HG02981 (cell line): Measurements from ENCODE around the gene LMF1.

Experiments
- ATAC-seq: cut with Tn5 transposase; IDR thresholded peaks from one replicate; pipeline ENCODE4 v1.9.1; 2021; ENCODE audit warnings: mild to moderate bottlenecking, moderate library complexity; ENCODE audit not compliant: unreplicated experiment

LMF1 gene

DNA sequence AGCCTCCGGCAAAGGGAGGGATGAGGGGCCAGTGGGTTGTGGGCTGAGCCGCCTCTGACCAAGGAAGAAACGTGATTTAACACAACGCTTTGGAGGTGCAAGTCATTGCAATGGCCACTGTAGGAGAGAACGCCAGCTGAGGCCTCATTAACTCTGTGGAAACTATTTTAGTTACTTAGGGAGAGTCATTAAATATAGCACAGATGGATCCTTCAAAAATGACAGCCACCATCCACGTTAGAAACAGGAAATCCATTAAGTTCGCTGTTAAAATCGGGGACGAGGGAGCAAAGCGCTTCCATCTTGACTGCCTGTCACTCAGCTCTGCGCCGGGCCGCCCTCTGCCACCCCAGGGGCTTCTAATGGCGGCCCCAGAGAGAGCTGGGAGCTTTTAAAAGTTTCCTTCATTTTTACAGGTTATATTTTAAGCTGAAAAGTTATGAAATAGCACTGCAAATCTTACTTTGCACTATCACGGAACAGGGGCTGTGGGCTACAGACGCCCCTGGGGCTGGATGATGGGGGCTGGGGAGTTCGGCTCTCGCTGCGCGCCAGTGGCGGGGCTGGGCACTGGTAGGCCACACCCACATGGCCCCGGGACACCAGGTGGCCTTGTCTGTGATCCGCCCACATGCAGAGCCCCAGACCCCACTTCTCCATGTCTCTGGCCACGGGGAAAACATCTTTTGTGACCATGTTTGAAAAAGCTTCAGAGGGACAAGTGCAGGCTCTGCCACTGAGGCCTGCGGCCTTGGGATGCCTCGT lies 54.6 kb downstream of the LMF1 start:
- no peak for ATAC-seq

DNA sequence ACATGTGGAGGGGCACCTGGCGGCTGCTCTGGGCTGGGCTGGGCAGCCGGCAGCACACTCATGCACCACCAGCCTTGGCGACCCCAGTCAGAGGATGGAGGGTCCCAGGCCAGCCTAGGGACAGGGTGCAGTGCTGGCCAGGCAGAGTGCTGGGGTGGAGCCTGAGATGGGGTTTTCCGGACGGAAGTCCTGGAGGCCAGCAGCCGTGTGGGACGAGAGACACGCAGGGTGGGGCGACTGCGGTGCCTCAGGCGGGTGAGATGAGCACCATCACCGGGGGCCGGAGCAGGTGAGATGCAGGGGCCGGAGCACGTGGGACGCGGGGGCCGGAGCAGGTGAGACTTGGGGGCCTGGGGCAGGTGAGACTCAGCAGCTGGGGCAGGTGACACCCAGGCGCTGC lies 55.2 kb downstream of the LMF1 start:
- ATAC-seq: no peak

DNA sequence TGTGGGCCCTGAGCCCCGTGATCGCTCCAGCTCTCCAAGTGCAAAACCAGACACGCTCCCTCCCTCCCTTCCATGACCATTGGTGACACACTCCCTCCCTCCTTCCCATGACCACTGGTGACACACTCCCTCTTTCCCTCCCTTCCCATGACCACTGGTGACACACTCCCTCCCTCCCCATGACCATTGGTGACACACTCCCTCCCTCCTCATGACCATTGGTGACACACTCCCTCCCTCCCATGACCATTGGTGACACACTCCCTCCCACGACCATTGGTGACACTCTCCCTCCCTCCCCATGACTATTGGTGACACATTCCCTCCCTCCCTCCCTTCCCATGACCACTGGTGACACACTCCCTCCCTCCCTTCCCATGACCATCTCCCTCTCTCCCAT lies 56.3 kb downstream of the LMF1 start:
- no peak for ATAC-seq

DNA sequence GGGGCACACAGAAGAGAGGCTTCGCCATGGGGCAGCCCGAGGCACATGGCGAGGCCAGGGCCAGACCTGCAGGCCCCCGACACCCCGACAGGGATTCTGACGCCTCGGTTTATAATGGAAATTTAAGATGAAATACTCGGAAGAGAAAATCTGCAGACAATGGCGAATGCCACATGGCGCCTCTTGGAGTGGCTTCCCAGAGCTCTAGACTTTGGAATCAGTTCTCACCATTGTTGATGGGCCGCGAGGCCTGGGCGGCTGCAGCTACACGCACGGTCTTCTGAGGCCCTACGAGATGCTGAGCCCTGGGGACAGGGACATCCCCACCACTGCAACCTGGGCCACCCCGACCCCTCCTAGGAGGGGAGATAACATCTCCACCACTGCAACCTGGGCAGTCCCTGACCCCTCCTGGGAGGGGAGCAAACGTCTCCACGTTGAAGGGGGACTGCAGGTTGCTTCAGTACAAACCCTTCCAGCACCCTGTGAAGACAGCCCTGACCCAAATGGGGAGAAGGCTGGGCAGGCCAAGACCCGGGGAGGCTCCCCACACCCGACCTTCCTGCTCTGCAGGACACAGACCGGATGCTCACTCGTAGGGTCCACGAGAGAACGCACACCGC lies 56.9 kb downstream of the LMF1 start:
- no peak for ATAC-seq

DNA sequence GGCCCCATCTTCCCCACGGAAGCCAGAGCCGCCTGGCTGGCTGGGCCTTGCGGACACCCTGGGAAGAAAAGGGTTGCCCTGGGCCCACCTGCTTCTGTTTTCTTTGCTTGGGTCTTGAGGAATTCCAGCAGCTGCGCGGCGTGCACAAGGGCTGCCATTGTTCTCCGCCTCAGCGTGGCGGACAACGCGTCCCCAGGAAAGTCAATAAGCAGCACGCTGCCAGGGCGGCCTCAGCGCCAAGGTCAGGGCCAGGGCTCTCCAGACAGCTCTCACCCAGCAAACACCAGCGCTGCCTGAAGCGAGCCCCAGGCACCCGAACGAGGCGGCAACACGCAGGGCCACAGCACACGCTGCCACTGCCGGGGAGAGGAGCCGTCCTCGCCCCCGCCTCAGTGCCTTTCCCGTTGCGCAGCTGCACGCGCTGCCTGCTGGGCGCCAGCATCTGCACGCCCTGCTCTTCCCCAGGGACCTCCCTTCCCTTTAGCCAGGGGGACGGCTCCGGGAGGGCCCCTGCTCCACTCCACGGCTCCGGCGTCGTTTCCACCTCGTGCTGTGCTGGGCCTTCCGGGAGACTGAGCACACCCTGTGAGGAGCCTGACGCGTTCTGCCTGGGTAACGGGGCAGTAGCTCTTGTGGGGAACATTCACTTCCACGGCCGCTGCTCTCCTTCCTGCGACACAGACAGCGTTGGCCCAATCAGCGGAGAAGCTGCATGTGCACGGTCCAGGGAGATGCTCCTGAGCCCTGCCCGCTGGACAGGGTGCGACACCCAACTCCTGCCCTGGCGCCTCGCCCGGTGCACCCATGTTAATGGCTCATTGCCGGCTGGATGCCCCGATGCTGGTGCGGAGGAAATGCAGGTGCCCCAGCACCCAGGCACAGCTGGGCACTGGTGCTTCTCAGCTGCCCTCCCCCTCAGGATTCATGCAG lies 57.8 kb downstream of the LMF1 start:
- ATAC-seq: no peak

DNA sequence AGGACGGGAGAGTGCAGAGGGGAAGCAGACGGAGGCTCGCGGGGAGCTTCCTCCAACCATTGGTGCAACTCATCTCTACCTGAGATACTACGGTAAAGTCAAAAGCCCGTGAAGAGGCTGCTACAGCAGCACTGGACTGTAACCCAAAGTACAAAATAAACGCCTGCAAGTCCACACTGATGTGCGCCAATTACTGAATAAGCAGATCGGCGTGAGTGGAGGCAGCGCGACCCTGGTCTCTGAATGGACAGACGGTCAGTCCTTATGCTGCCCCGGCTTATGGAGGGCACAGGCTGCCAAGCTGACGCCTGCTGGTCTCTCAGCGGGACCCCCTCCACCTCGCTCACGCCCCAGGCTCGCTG lies 58.5 kb downstream of the LMF1 start:
- no peak for ATAC-seq

DNA sequence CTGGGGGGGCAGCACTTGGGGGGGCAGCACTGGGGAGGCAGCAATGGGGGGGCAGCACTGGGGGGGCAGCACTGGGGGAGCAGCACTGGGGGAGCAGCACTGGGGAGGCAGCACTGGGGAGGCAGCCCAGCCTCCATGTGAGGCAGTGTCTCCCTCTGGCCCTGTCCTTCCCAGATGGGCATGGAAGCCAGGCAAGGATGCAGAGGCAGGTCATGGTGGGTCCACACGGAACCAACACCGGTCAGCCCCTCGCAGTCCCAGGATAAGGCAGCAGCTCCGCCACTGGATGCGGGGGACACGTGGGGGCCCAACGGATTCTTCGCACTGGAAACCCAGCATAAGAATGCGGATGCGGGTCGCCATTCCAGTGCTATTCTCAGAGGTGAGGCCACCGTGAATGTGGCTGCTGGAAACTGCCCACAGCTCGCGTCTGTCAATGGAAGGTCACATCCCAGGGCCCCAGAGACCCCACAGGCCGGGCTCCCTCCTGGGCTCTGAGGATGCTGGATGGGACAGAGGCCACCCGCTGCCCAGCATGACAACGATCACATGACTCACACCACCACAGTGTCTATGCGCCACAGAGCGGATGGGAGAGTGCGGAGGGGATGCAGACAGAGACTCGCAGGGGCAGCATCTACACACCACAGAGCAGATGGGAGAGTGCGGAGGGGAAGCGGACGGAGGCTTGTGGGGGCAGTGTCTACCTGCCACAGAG lies 59.0 kb downstream of the LMF1 start:
- ATAC-seq: no peak

DNA sequence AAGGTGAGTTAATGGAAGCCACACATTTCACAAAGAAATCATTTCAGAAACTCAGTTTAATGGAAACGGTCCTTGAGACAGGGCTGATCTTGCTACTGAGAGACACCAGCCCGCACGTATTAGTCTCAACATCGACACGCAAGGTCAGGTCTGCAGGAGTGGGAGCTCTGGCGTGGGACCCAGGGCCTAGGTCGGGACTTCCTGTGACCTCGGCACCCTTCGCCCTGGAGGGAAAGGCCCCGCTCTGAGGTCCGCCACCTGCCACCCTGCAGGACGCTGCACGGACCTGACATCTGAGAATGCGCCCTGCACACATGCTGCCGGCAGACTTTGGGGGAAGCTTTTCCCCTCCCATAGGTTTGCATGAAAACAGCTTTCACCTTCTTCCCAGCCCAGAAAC lies 59.7 kb downstream of the LMF1 start:
- ATAC-seq: no peak

DNA sequence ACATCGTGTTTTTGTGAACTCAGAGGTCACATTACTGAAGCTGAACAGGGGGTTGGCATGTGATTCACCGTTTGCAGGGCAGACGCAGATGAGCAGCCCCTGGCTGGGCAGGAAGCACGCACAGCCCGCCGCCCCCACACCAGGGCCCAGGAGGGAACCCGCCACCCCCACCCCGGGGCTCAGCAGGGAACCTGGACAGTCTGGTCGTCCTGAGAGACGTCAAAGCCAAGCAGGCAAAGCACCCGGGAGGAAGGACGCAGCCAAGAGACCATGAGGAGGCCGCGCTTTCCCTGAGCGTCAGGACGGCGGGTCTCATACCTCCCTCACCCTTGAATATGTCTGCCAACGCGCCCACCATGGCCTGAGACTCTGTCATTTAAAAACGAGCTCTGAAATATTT lies 60.6 kb downstream of the LMF1 start:
- ATAC-seq: no peak

DNA sequence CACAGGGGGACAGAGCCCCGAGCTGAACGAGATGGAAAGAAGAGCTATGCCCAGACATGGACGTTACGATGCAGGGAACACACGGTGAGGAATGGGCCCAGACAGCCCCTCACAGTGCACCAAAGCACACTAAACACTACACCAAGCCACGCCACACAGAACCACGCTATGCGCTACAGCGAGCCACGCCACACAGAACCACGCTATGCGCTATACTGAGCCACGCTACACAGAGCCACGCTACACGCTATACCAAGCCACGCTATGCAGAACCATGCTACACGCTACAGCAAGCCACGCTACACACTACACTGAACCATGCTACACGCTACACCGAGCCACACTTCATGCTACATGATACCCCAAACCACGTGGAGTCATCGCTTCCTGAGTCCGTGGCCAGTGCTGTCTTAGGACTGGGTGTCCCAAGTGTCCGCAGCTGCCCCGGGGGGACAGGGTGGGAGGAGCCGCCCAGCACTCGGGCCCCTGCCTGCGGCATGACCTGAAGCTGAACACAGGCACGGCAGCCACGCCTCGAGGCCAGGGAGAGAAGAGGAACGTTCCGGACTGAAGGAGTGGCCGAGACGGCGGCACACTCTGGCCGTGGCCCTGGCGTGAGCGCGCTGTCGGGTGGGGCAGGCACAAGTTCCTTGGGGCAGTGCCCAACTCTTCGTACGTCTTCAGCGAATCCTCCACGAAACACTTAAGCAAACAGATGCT lies 61.3 kb downstream of the LMF1 start:
- ATAC-seq: no peak

DNA sequence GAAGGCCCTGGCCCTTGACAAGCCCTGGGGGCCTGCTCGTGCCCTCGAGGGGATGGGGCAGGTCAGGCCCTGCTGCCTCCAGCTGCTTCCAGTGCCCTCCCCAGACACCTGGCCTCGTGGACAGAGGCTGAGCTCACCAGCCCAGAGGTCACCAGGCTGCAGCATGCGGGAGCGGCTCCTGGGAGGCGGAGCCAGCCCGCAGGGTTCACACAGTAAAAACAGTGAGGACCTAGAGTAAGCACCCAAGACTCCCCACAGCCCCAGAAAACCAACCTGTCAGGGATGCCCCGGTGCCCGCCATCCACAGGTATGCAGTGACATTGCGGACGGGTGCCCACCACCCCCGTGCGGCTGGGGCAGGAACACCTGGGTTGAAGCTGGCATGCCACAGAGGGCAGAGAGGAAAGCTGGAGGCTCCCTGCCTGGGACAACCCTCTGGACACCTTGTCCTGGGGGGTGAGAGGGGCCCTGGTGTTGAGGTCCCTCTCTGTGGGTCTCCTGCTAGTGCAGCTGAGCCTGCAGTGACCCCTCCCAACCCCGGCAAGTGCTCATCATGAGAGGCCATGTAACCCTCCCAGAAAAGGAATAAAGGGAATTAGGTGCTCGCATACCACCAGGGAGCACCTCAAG lies 62.1 kb downstream of the LMF1 start:
- no peak for ATAC-seq

DNA sequence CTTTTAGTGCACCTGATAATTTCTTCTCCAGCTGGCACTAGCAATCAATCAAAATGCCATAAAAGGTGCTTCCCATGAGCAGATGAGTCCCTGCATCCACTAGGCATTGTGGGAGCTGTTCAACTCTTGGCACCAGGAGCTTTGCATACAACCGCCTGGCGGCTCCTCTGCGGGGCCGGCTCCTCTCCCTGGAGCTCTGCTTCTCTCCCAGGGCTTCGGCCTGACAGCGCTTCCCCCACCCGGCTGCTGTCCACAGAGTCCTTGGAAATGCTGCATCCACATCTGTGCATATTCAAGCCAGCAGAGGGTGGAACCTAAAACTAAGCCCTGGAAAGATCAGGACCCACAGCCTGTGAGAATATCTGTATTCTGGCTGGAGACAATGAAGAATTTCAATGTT lies 62.9 kb downstream of the LMF1 start:
- ATAC-seq: no peak

DNA sequence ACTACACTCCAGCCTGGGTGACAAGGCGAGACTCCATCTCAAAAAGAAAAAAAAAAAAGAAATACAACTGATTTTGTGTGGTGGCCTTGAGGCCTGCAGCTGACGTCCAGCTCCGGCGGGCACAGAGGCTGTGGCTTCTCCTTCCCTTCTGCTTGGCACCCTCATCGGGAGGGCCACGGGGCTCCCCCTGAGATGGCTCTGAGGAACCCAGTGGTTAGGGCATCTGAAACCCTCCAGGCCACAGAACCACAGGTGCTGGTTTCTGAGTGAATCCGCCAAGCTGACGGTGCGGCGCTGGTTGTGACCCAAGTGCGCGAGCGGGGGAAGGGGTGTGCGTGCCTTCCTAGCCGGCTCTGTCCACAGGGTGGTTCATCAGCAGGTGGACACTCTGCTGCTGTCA lies 63.4 kb downstream of the LMF1 start:
- no peak for ATAC-seq

DNA sequence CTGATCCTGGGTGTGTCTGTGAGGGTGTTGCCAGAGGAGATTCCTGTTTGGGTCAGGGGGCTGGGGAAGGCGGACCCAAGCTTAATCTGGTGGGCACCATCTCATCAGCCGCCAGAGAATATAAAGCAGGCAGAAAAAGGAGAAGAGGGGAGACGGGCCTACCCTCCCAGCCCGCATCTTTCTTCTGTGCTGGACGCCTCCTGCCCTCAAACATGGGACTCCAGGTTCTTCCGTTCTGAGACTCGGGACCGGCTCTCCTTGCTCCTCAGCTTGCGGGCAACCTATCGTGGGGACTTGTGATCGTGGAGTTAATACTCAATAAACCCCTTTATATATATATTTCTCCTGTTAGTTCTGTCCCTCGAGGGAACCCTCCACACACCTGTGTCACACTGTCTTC lies 64.5 kb downstream of the LMF1 start:
- ATAC-seq: no peak

DNA sequence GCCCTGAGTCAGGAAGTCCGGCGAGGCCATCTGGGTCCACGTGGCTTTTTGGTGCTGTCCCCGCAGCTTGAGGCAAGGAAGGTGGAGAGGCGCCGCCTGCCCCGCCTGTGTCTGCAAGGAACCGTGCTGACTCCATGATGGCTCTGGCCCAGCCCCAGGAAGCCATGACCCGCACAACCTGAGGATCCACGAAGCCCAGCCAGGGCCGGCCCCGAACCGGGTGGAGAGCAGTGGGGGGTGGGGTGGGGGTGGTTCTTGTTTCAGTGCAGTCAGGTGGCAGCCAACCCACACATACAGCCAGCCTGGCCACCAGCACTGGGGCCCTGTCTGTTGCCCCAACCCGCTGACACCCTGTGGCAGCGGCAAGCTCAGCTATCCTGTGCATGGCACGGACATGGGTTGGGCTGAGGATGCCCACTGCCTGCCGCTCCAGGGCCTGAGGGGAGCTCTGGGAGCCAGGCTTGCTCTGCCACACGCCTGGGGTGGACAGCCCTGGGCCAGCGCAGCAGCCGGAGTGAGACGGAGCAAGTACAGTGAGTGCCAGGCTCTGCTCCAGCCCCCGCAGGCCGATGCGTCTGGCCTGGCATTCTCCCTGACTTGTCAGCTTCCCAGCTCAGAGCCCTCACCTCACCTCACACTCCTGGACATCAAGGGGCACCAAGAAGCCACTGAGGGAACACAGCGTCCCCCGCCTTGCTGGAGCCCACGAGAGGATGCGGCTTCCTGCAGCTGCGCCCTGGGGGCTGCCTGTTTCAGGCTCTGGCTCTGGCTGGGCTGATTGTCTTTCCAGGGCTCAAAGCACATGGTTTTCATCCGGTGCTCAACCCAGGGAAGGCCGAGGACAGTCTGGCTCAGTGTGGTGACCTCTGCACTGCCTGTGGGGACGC lies 68.8 kb downstream of the LMF1 start:
- no peak for ATAC-seq

DNA sequence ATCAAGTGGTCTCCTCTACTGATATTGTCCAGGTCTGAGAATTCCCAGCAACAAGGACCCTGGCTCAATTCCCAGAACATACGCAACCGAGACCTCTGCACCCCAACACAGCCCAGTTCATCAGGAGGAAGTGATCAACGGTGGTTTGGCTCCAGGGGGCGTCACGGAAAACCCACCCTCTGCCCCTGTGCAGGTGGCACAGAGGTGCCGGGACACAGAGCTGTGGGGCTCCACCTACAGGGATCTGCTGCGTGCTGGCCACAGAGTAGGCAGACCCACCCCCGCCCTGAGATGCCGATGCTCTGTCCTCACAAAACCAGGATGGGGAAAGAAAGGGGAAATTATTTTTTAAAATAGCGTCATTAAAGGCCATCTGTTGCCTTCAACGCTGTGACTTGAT lies 69.6 kb downstream of the LMF1 start:
- no peak for ATAC-seq

DNA sequence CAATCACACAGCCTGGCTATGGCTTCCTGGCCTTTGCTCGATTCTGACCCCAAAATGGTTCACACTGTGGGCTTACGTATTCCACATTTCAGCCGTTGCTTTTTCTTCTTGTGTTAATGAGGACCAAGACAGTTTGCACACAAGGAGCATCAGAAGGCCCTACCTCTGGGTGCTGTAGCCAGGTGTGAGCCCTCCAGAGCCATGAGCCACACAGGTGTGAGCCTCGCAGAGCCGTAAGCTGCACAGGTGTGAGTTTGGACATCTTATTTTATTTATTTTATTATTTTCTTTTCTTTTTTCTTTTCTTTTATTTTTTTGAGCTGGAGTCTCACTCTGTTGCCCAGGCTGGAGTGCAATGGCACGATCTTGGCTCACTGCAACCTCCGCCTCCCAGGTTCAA lies 70.6 kb downstream of the LMF1 start:
- no peak for ATAC-seq

DNA sequence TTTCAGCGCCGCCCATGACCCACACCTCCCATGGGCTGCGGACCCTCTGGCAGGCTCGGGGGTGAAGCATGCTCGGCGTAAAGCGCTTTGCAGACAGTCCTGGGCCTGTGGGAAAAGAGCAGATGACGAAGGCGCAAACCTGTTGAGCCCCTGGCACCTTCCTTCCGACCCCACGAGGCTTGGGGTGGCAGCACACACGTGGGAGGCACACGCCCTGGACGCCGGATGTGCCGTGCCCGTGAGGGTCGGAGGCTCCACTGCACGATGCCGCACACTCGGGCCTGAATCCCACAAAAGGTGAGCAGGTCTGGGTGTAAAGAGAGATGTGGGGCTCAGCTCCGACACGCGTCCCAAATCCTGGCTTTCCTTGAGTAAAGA lies 71.1 kb downstream of the LMF1 start:
- ATAC-seq: no peak
